Activated CD4-positive, alpha-beta T cell treated with anti-CD3 and anti-CD28 coated beads, Interleukin-10, Interleukin-2, amounts not matched to agents 100 ng/mL and 50 ng/mL, durations not matched to agents 16 hours and 8 hours (primary cell): Measurements from ENCODE around the gene DDX52.
"Not testable (repeated sequence)": the region's sequence is repeated elsewhere in the genome, so short reads cannot be mapped to it uniquely, and the experiment has no call there.

Source experiments
- DNase-seq: peaks from one replicate; pipeline ENCODE4 v3.0.0-alpha.2; 2020

Gene DDX52

GRCh38 chr17:37643118-37643766 is at the start of gene DDX52:
DDX52 (minus strand) TSS chr17:37643446; CDS start chr17:37643420, 26 bp downstream.
- peak; percentile 93 for DNase-seq

- no peak for DNase-seq
These were observed 48.6 kb upstream of the DDX52 start for GRCh38 chr17:37691807-37692206.

GRCh38 chr17:37689317-37689716 is 46.1 kb upstream of the DDX52 start:
- no peak for DNase-seq

GRCh38 chr17:37683454-37683984 is 40.3 kb upstream of the DDX52 start:
- no peak for DNase-seq

GRCh38 chr17:37682007-37682406 is 38.8 kb upstream of the DDX52 start:
- no peak for DNase-seq

GRCh38 chr17:37679995-37680394 is 36.7 kb upstream of the DDX52 start:
- not testable (repeated sequence) for DNase-seq

GRCh38 chr17:37678036-37678435 is 34.8 kb upstream of the DDX52 start:
- DNase-seq: no peak

GRCh38 chr17:37677021-37677420 is 33.8 kb upstream of the DDX52 start:
- DNase-seq: no peak

- no peak for DNase-seq
These were observed 33.1 kb upstream of the DDX52 start for GRCh38 chr17:37676115-37676925.

GRCh38 chr17:37674511-37674910 is 31.3 kb upstream of the DDX52 start:
- DNase-seq: no peak

- no peak for DNase-seq
These were observed 30.1 kb upstream of the DDX52 start for GRCh38 chr17:37673386-37673785.

GRCh38 chr17:37672548-37673078 is 29.4 kb upstream of the DDX52 start:
- DNase-seq: no peak

- DNase-seq: no peak
These were observed 28.7 kb upstream of the DDX52 start for GRCh38 chr17:37671824-37672547.

- no peak for DNase-seq
These were observed 28.0 kb upstream of the DDX52 start for GRCh38 chr17:37671028-37671823.

GRCh38 chr17:37667039-37667438 is 23.8 kb upstream of the DDX52 start:
- DNase-seq: no peak

- DNase-seq: no peak
These were observed 21.0 kb upstream of the DDX52 start for GRCh38 chr17:37664214-37664613.

- DNase-seq: no peak
These were observed 19.1 kb upstream of the DDX52 start for GRCh38 chr17:37662353-37662752.

- no peak for DNase-seq
These were observed 18.3 kb upstream of the DDX52 start for GRCh38 chr17:37661400-37662014.

- DNase-seq: no peak
These were observed 16.7 kb upstream of the DDX52 start for GRCh38 chr17:37659925-37660324.

GRCh38 chr17:37657202-37657601 is 14.0 kb upstream of the DDX52 start:
- no peak for DNase-seq

- no peak for DNase-seq
These were observed 8.6 kb upstream of the DDX52 start for GRCh38 chr17:37651849-37652248.
